Measurements from ENCODE around the gene TXLNB. TPM values are rescaled to one million over a fixed set of nuclear protein-coding genes. Genes with fewer than 3 reads are reported as not detected.

The TXLNB gene
- total and polyA plus RNA-seq, 2 of the 4 experiments (the other 2 are of a cell fraction): under 0.01 to 0.05 TPM

GRCh38 chr6:139323511-139324300 lies 31.9 kb upstream of the TXLNB start (continued):
- no peak for TF ChIP-seq NFE2L2 (IDR thresholded peaks at IDR 0.05; ENCODE audit: low read depth, low read length)
- no peak for TF ChIP-seq MAFK (IDR thresholded peaks at IDR 0.05; ENCODE audit: low read depth, low read length)

GRCh38 chr6:139320081-139320480 lies 28.3 kb upstream of the TXLNB start:
- H2AK9ac ChIP-seq (replicated peaks; ENCODE audit: low read depth, low read length, poor library complexity): no peak overlapping the region
- H3K36me3 ChIP-seq (ENCODE audit: control insufficient read depth, insufficient read depth, low read length): no peaks in the 10 kb centered on the region
- ChIA-PET POLR2A (ENCODE audit: unreplicated experiment) (no interaction called here), CTCF (interaction anchor here (1.4 kb wide), 1 partner anchor 16 kb away, joined by 3 read pairs; no protein-coding TSS in a partner anchor)
- H3K4me1 ChIP-seq (ENCODE audit: control insufficient read depth, insufficient read depth, low read length): peaks cover 3% of the 10 kb centered on the region; the same call in 1 of the 2 replicates
- H3K4ac ChIP-seq (ENCODE audit: low read depth, low read length): no peak overlapping the region
- no peaks in the 10 kb centered on the region for H4K20me1 ChIP-seq (ENCODE audit: insufficient read depth, low read length)
- H4K5ac ChIP-seq (ENCODE audit: low read depth, low read length): no peak overlapping the region
- no CpG with 5 or more reads among the region's 2 CpGs for WGBS, 2 experiments (ENCODE audit: extremely low coverage in 2 of 2, insufficient read length in 1 of 2)
- no peak overlapping the region for H2BK5ac ChIP-seq (ENCODE audit: low read depth, low read length, poor library complexity, severe bottlenecking)
- dilution Hi-C loops (cut with HindIII; ENCODE audit: low sequenced_read_pairs, unreplicated experiment) (no loop called here), intact Hi-C loops (cut with micrococcal nuclease) (no loop called here), in situ Hi-C loops (cut with MboI; ENCODE audit: low sequenced_read_pairs) (no loop called here)
- no peaks in the 10 kb centered on the region for H3K9me1 ChIP-seq (ENCODE audit: insufficient read depth, low read length)
- BruUV-seq (replicated peaks): no TSS peak
- no peak overlapping the region for H4K91ac ChIP-seq (ENCODE audit: insufficient read depth, low read depth, low read length)
- H2BK15ac ChIP-seq (ENCODE audit: low read depth, low read length): no peak overlapping the region
- H3K56ac ChIP-seq (ENCODE audit: extremely low read depth, insufficient read depth, low read length): no peak overlapping the region
- no peak for ATAC-seq (ENCODE audit: low read depth)
- H2BK20ac ChIP-seq (ENCODE audit: low read depth, low read length): 0 out of 2 replicates have a peak overlapping the region, but pooled peaks have one; percentile 6
- H3K79me1 ChIP-seq (ENCODE audit: low read depth in 1 of 2, low read length in 2 of 2): no peaks in the 10 kb centered on the region
- no peak overlapping the region for H3K14ac ChIP-seq (replicated peaks; ENCODE audit: low read depth, low read length)
- no peaks in the 10 kb centered on the region for H3K9me3 ChIP-seq (ENCODE audit: control insufficient read depth, insufficient read depth, low read length)
- H2AK5ac ChIP-seq (ENCODE audit: low read depth, low read length): no peak overlapping the region
- H3K4me2 ChIP-seq (ENCODE audit: low read depth, low read length): no peak overlapping the region
- no peaks in the 10 kb centered on the region for H3K27me3 ChIP-seq (ENCODE audit: control insufficient read depth, insufficient read depth, low read length)
- H3K9ac ChIP-seq (ENCODE audit: low read depth, low read length): no peak overlapping the region
- no peak overlapping the region for H3K18ac ChIP-seq (ENCODE audit: low read depth, low read length)
- no peak overlapping the region for H3K4me3 ChIP-seq (ENCODE audit: insufficient read depth, low read depth, low read length)
- no peak for TF ChIP-seq POLR2A (IDR thresholded peaks at IDR 0.05; ENCODE audit: low read depth, low read length)
- TF ChIP-seq CTCF (conservative IDR thresholded peaks at IDR 0.05; ENCODE audit: low read depth, low read length): no peak
- TF ChIP-seq CHD1 (IDR thresholded peaks at IDR 0.05; ENCODE audit: low read depth, low read length): no peak
- no peak for TF ChIP-seq MXI1 (IDR thresholded peaks at IDR 0.05; ENCODE audit: borderline replicate concordance, low read depth, low read length)
- no peak for TF ChIP-seq FOS (IDR thresholded peaks at IDR 0.05; ENCODE audit: low read depth, low read length)
- TF ChIP-seq RCOR1 (IDR thresholded peaks at IDR 0.05; ENCODE audit: insufficient replicate concordance, low read length): no peak
- TF ChIP-seq RAD21 (IDR thresholded peaks at IDR 0.05; ENCODE audit: low read length): no peak
- no peak for TF ChIP-seq MAFK (IDR thresholded peaks at IDR 0.05; ENCODE audit: low read depth, low read length)
- no peak for TF ChIP-seq RFX5 (IDR thresholded peaks at IDR 0.05; ENCODE audit: low read depth, low read length)
- no peak for TF ChIP-seq ELK1 (IDR thresholded peaks at IDR 0.05; ENCODE audit: borderline replicate concordance, low read depth, low read length)
- TF ChIP-seq MAZ (IDR thresholded peaks at IDR 0.05; ENCODE audit: borderline replicate concordance, low read depth, low read length): no peak
- TF ChIP-seq BHLHE40 (IDR thresholded peaks at IDR 0.05; ENCODE audit: low read depth, low read length): no peak
- no peak overlapping the region for H3K23ac ChIP-seq (ENCODE audit: low read depth, low read length)
- H4K8ac ChIP-seq (ENCODE audit: low read depth in 2 of 2, low read length in 2 of 2): no peak overlapping the region
- no peak overlapping the region for H2AFZ ChIP-seq (replicated peaks; ENCODE audit: low read length, poor library complexity)
- DNase-seq: no peak
- H3K27ac ChIP-seq (ENCODE audit: insufficient read depth, low read length): no peak overlapping the region
- no peak overlapping the region for H2BK120ac ChIP-seq (ENCODE audit: low read depth, low read length)
